Measurements from ENCODE around the gene ALKBH5. TPM values are rescaled to one million over a fixed set of nuclear protein-coding genes. Genes with fewer than 3 reads are reported as not detected.

Gene ALKBH5
- total RNA-seq, 1 donor from 2014 or later = 100 TPM

GRCh38 chr17:18216906-18217305, 33.3 kb downstream of the ALKBH5 start:
- intact Hi-C loops (cut with micrococcal nuclease) = loop anchor here (1.0 to 5.0 kb wide), 5 partner anchors 8 to 345 kb away; partner anchors contain the start of genes LLGL1, SMCR8 and TOP3A

GRCh38 chr17:18217412-18218015, 33.9 kb downstream of the ALKBH5 start:
- intact Hi-C loops (cut with micrococcal nuclease) = loop anchor here (1.0 to 5.0 kb wide), 5 partner anchors 8 to 345 kb away; partner anchors contain the start of genes LLGL1, SMCR8 and TOP3A

- intact Hi-C loops (cut with micrococcal nuclease) = loop anchor here (5.0 kb wide), 1 partner anchor 343 kb away; no protein-coding TSS in a partner anchor
These were observed 35.3 kb downstream of the ALKBH5 start for GRCh38 chr17:18218756-18219415.

GRCh38 chr17:18224053-18224386, 40.4 kb downstream of the ALKBH5 start:
- intact Hi-C loops (cut with micrococcal nuclease) = loop anchor here (2.0 kb wide), 1 partner anchor 139 kb away; the partner anchor contains the start of gene SHMT1

- intact Hi-C loops (cut with micrococcal nuclease) = loop anchor here (1.0 to 2.0 kb wide), 6 partner anchors 7 to 252 kb away; partner anchors contain the start of genes ALKBH5, DRC3, MIEF2 and SHMT1
These were observed 40.9 kb downstream of the ALKBH5 start for GRCh38 chr17:18224387-18225120.

GRCh38 chr17:18225121-18225641, 41.6 kb downstream of the ALKBH5 start, which contains the start of gene LLGL1:
LLGL1 (plus strand) TSS chr17:18225635; CDS start chr17:18225683, 48 bp downstream.
- intact Hi-C loops (cut with micrococcal nuclease) = loop anchor here (1.0 to 2.0 kb wide), 6 partner anchors 8 to 253 kb away; partner anchors contain the start of genes ALKBH5, DRC3, MIEF2 and SHMT1

- intact Hi-C loops (cut with micrococcal nuclease) = loop anchor here (1.0 to 2.0 kb wide), 6 partner anchors 8 to 253 kb away; partner anchors contain the start of genes ALKBH5, DRC3, MIEF2 and SHMT1
These were observed 42.1 kb downstream of the ALKBH5 start for GRCh38 chr17:18225642-18226283.

GRCh38 chr17:18226284-18226945, 42.8 kb downstream of the ALKBH5 start:
- intact Hi-C loops (cut with micrococcal nuclease) = no loop called here

- intact Hi-C loops (cut with micrococcal nuclease) = no loop called here
These were observed 44.0 kb downstream of the ALKBH5 start for GRCh38 chr17:18227635-18228034.

- intact Hi-C loops (cut with micrococcal nuclease) = no loop called here
These were observed 44.6 kb downstream of the ALKBH5 start for GRCh38 chr17:18228176-18228682.

GRCh38 chr17:18229254-18229653, 45.6 kb downstream of the ALKBH5 start:
- intact Hi-C loops (cut with micrococcal nuclease) = no loop called here

GRCh38 chr17:18229771-18230170, 46.1 kb downstream of the ALKBH5 start:
- intact Hi-C loops (cut with micrococcal nuclease) = no loop called here

- intact Hi-C loops (cut with micrococcal nuclease) = no loop called here
These were observed 46.9 kb downstream of the ALKBH5 start for GRCh38 chr17:18230288-18231141.

- intact Hi-C loops (cut with micrococcal nuclease) = no loop called here
These were observed 47.5 kb downstream of the ALKBH5 start for GRCh38 chr17:18231164-18231563.

- intact Hi-C loops (cut with micrococcal nuclease) = no loop called here
These were observed 50.3 kb downstream of the ALKBH5 start for GRCh38 chr17:18233803-18234518.

GRCh38 chr17:18234853-18235380, 51.3 kb downstream of the ALKBH5 start:
- intact Hi-C loops (cut with micrococcal nuclease) = no loop called here

- intact Hi-C loops (cut with micrococcal nuclease) = no loop called here
These were observed 52.2 kb downstream of the ALKBH5 start for GRCh38 chr17:18235743-18236256.

- intact Hi-C loops (cut with micrococcal nuclease) = no loop called here
These were observed 52.9 kb downstream of the ALKBH5 start for GRCh38 chr17:18236494-18236893.
